DOHH2 (cell line): Measurements from ENCODE around the gene SLC4A2.

Experiments
- EZH2phosphoT487 ChIP-seq: fragments of 200-600 bp; sonication (generic); IDR thresholded peaks from 2 replicates; pipeline ENCODE4 v1.6.1; 2017; ENCODE audit warnings: borderline replicate concordance, mild to moderate bottlenecking, antibody characterized with exemption, low read length, moderate library complexity, mixed read lengths
- TF ChIP-seq, protein P1 (sequence below): fragments of 200-600 bp; sonication (generic); IDR thresholded peaks from one replicate; pipeline ENCODE4 v1.5.1; 2014; ENCODE audit warnings: antibody characterized with exemption, mild to moderate bottlenecking, low read depth, low read length; ENCODE audit not compliant: poor library complexity, severe bottlenecking

DNA sequence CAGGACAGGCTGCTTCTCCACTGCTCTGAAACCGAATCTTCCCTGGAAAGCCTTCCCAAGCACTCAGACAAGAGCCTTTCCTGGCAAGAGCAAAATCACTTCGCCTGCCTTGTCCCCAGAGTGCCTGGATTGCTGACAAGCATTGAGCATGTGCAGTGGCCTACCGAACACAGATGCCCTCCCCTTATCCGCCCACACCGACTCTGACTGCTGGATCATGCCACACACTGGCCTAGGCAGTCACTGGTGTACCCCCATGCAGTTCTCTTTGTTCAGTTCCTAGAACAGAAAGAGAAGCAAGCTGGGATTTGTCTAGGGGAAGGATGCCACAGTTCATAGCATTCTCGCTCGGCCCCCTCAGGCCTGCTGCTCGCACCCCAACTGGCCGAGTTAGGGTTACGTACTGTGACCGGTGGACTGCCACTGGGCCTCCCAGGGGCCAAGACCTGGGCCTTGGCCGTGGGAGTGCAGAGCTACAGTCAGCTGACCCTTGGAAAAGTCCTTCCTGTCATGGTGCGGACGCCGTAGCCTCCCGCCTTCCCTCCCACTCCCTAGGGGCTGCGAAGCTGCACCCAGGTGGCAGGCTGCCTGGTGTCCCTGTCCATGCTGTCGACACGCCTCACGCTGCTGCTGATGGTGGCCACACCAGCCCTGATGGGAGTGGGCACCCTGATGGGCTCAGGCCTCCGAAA is 24.2 kb upstream of the SLC4A2 start:
- TF ChIP-seq, protein P1, sequence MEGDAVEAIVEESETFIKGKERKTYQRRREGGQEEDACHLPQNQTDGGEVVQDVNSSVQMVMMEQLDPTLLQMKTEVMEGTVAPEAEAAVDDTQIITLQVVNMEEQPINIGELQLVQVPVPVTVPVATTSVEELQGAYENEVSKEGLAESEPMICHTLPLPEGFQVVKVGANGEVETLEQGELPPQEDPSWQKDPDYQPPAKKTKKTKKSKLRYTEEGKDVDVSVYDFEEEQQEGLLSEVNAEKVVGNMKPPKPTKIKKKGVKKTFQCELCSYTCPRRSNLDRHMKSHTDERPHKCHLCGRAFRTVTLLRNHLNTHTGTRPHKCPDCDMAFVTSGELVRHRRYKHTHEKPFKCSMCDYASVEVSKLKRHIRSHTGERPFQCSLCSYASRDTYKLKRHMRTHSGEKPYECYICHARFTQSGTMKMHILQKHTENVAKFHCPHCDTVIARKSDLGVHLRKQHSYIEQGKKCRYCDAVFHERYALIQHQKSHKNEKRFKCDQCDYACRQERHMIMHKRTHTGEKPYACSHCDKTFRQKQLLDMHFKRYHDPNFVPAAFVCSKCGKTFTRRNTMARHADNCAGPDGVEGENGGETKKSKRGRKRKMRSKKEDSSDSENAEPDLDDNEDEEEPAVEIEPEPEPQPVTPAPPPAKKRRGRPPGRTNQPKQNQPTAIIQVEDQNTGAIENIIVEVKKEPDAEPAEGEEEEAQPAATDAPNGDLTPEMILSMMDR = no peak
- no peak for TF ChIP-seq EZH2phosphoT487
